OCI-LY7 (cell line): ENCODE results near the gene INPP4A.

Source experiments
- EZH2phosphoT487 ChIP-seq: fragments of 200-600 bp; sonication (generic); IDR thresholded peaks from 2 replicates; pipeline ENCODE4 v1.6.1; 2018; ENCODE audit warnings: low read depth, borderline replicate concordance, mild to moderate bottlenecking, mixed run types, antibody characterized with exemption, low read length, moderate library complexity, mixed read lengths
- TF ChIP-seq, protein P1 (sequence below): fragments of 200-600 bp; sonication (generic); conservative IDR thresholded peaks from 2 replicates; pipeline ENCODE4 v1.5.1; 2014; ENCODE audit warnings: mild to moderate bottlenecking, antibody characterized with exemption, low read length, moderate library complexity, mixed read lengths

DNA sequence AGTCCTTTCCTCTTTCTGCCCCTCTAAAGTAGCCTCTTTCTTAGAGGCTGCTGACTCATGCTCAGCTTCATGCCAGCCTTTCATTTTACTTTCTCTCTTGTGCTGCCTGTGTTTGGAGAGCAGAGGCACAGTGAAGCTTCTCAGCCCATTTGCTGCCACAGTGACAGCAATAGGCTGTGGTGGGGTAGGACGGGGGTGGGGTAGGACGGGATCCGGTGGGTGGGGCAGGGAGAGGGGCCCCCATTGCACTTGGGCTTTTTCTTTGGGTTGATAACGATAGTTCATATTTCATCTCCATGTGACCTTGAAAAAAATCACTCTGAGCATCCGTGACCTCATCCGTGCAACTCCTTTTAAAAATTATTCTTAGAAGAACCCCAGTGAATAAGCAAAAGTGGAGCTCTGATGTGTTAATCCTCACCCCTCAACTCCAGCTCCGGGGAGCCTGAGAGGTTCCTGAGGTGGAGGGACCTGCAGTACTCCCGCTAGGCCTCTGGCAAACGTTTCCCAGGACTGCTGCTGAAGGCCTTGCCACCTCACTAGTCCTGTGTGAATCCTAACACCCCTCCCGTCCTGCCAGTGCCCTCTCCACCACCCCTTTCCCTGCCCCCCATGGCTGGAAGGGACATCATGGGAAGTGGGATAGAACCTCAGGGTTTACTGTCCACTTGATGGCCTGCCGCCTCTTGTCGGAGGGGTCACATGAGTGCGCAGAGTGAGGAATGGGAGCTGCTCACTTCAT is 70.8 kb downstream of the INPP4A start:
- TF ChIP-seq, protein P1, sequence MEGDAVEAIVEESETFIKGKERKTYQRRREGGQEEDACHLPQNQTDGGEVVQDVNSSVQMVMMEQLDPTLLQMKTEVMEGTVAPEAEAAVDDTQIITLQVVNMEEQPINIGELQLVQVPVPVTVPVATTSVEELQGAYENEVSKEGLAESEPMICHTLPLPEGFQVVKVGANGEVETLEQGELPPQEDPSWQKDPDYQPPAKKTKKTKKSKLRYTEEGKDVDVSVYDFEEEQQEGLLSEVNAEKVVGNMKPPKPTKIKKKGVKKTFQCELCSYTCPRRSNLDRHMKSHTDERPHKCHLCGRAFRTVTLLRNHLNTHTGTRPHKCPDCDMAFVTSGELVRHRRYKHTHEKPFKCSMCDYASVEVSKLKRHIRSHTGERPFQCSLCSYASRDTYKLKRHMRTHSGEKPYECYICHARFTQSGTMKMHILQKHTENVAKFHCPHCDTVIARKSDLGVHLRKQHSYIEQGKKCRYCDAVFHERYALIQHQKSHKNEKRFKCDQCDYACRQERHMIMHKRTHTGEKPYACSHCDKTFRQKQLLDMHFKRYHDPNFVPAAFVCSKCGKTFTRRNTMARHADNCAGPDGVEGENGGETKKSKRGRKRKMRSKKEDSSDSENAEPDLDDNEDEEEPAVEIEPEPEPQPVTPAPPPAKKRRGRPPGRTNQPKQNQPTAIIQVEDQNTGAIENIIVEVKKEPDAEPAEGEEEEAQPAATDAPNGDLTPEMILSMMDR: no peak
- no peak for TF ChIP-seq EZH2phosphoT487
